ENCODE results near the gene PNPLA7.
A peak's percentile ranks its signal among the peaks of the same experiment; 100 is the strongest.
"Not testable (repeated sequence)": the region's sequence is repeated elsewhere in the genome, so short reads cannot be mapped to it uniquely, and the experiment has no call there.

The PNPLA7 gene

GRCh38 chr9:137551264-137552021 is 1.2 kb upstream of the PNPLA7 start, which contains the start of gene MRPL41:
MRPL41 (plus strand) TSS chr9:137551879; CDS start chr9:137552082, 203 bp downstream.
- H3K4me1 ChIP-seq (ENCODE audit: insufficient read depth, poor library complexity, severe bottlenecking), result no peaks in the 10 kb centered on the region
- DNase-seq (ENCODE audit: low spot score), result peak; percentile 89
- no peaks in the 10 kb centered on the region for H3K9me3 ChIP-seq (ENCODE audit: severe bottlenecking)
- no peak for TF ChIP-seq CTCF (IDR thresholded peaks at IDR 0.05; ENCODE audit: poor library complexity, severe bottlenecking)
- peaks cover 33% of the 10 kb centered on the region for H3K36me3 ChIP-seq (ENCODE audit: low read depth)
- H3K27me3 ChIP-seq (ENCODE audit: insufficient read depth, poor library complexity, severe bottlenecking), result no peaks in the 10 kb centered on the region
- peak within 1 kb of the TSS; percentile 50 for H3K27ac ChIP-seq (ENCODE audit: poor library complexity, severe bottlenecking)
- ATAC-seq (ENCODE audit: low read depth), result peak; percentile 80
- H3K4me3 ChIP-seq (ENCODE audit: severe bottlenecking), result peak within 1 kb of the TSS; percentile 96

- not testable (repeated sequence) for DNase-seq (ENCODE audit: low spot score); ATAC-seq (ENCODE audit: low read depth); H3K9me3 ChIP-seq (ENCODE audit: severe bottlenecking); H3K27me3 ChIP-seq (ENCODE audit: insufficient read depth, poor library complexity, severe bottlenecking); H3K4me1 ChIP-seq (ENCODE audit: insufficient read depth, poor library complexity, severe bottlenecking)
- H3K36me3 ChIP-seq (ENCODE audit: low read depth), result peaks cover 28% of the 10 kb centered on the region
- peak overlapping the region; percentile 50 for H3K27ac ChIP-seq (ENCODE audit: poor library complexity, severe bottlenecking)
- peak overlapping the region; percentile 96 for H3K4me3 ChIP-seq (ENCODE audit: severe bottlenecking)
Observed at GRCh38 chr9:137550958-137551263, 709 bp upstream of the PNPLA7 start.

GRCh38 chr9:137547687-137548543 is 2.3 kb downstream of the PNPLA7 start:
- Histone ChIP-seq H3K27ac (ENCODE audit: poor library complexity, severe bottlenecking) (no peak overlapping the region), H3K4me3 (ENCODE audit: severe bottlenecking) (no peak overlapping the region), H3K4me1 (ENCODE audit: insufficient read depth, poor library complexity, severe bottlenecking) (no peaks in the 10 kb centered on the region), H3K9me3 (ENCODE audit: severe bottlenecking) (no peaks in the 10 kb centered on the region), H3K27me3 (ENCODE audit: insufficient read depth, poor library complexity, severe bottlenecking) (no peaks in the 10 kb centered on the region), H3K36me3 (ENCODE audit: low read depth) (0 out of 2 replicates have a peak, but pooled peaks cover 5% of the 10 kb centered on the region)
- no peak for ATAC-seq (ENCODE audit: low read depth)
- TF ChIP-seq CTCF (IDR thresholded peaks at IDR 0.05; ENCODE audit: poor library complexity, severe bottlenecking), result no peak
- no peak for DNase-seq (ENCODE audit: low spot score)

- H3K9me3 ChIP-seq (ENCODE audit: severe bottlenecking), result no peaks in the 10 kb centered on the region
- no peak overlapping the region for H3K27ac ChIP-seq (ENCODE audit: poor library complexity, severe bottlenecking)
- DNase-seq (ENCODE audit: low spot score), result no peak
- H3K4me3 ChIP-seq (ENCODE audit: severe bottlenecking), result no peak overlapping the region
- H3K36me3 ChIP-seq (ENCODE audit: low read depth), result no peaks in the 10 kb centered on the region
- no peaks in the 10 kb centered on the region for H3K4me1 ChIP-seq (ENCODE audit: insufficient read depth, poor library complexity, severe bottlenecking)
- no peaks in the 10 kb centered on the region for H3K27me3 ChIP-seq (ENCODE audit: insufficient read depth, poor library complexity, severe bottlenecking)
- no peak for ATAC-seq (ENCODE audit: low read depth)
- no peak for TF ChIP-seq CTCF (IDR thresholded peaks at IDR 0.05; ENCODE audit: poor library complexity, severe bottlenecking)
Observed at GRCh38 chr9:137545123-137545522, 5.1 kb downstream of the PNPLA7 start.

- Histone ChIP-seq H3K36me3 (ENCODE audit: low read depth) (no peaks in the 10 kb centered on the region), H3K4me3 (ENCODE audit: severe bottlenecking) (no peak overlapping the region), H3K4me1 (ENCODE audit: insufficient read depth, poor library complexity, severe bottlenecking) (no peaks in the 10 kb centered on the region), H3K9me3 (ENCODE audit: severe bottlenecking) (no peaks in the 10 kb centered on the region), H3K27me3 (ENCODE audit: insufficient read depth, poor library complexity, severe bottlenecking) (no peaks in the 10 kb centered on the region), H3K27ac (ENCODE audit: poor library complexity, severe bottlenecking) (no peak overlapping the region)
- DNase-seq (ENCODE audit: low spot score) (no peak), ATAC-seq (ENCODE audit: low read depth) (peak; percentile 30; the same call in 1 of the 3 replicates)
- no peak for TF ChIP-seq CTCF (IDR thresholded peaks at IDR 0.05; ENCODE audit: poor library complexity, severe bottlenecking)
Observed at GRCh38 chr9:137544176-137544760, 5.9 kb downstream of the PNPLA7 start.
